AG10803 (cell line): ENCODE measurements around the gene SDF2L1.

ENCODE experiments used
- DNase-seq: peaks from one replicate; pipeline ENCODE4 v3.0.0; 2010; ENCODE audit warnings: low read depth
- H3K4me3 ChIP-seq: 2 replicates; pipeline ENCODE4 v1.5.1; 2011; ENCODE audit warnings: mild to moderate bottlenecking, low read length, control low read depth
- CTCF ChIP-seq: conservative IDR thresholded peaks from 2 replicates; pipeline ENCODE4 v1.5.1; 2011; ENCODE audit warnings: mild to moderate bottlenecking, low read length, control low read depth, inconsistent platforms

The SDF2L1 gene

GRCh38 chr22:21629255-21630149, 12.6 kb upstream of the SDF2L1 start, which contains the start of gene YDJC:
YDJC (minus strand) TSS chr22:21630022; CDS start chr22:21630014, 8 bp downstream.
- DNase-seq: peak; percentile 86
- peak; percentile 48 for TF ChIP-seq CTCF
- peak within 1 kb of the TSS; percentile 85 for H3K4me3 ChIP-seq

- no peak overlapping the region for H3K4me3 ChIP-seq
- TF ChIP-seq CTCF: no peak
- DNase-seq: no peak
Measured at GRCh38 chr22:21631025-21631424, 11.1 kb upstream of the SDF2L1 start.

GRCh38 chr22:21632237-21632895, 9.7 kb upstream of the SDF2L1 start, which contains the start of gene CCDC116:
CCDC116 (plus strand) TSS chr22:21632760; CDS start chr22:21633182, 422 bp downstream.
- H3K4me3 ChIP-seq: no peak within 1 kb of the TSS
- no peak for TF ChIP-seq CTCF
- no peak for DNase-seq

- DNase-seq: no peak
- no peak overlapping the region for H3K4me3 ChIP-seq
- TF ChIP-seq CTCF: no peak
Measured at GRCh38 chr22:21632931-21633330, 9.2 kb upstream of the SDF2L1 start.

GRCh38 chr22:21633481-21633880, 8.6 kb upstream of the SDF2L1 start:
- no peak overlapping the region for H3K4me3 ChIP-seq
- TF ChIP-seq CTCF: no peak
- no peak for DNase-seq

GRCh38 chr22:21634081-21634480, 8.0 kb upstream of the SDF2L1 start:
- no peak for DNase-seq
- no peak overlapping the region for H3K4me3 ChIP-seq
- TF ChIP-seq CTCF: no peak

GRCh38 chr22:21634844-21635243, 7.3 kb upstream of the SDF2L1 start:
- H3K4me3 ChIP-seq: no peak overlapping the region
- DNase-seq: no peak
- TF ChIP-seq CTCF: no peak
